GM23248 (cell line): ENCODE results near the gene S100A3.

ENCODE experiments used
- EZH2 ChIP-seq: fragments of 200-600 bp; sonication (generic); IDR thresholded peaks from 2 replicates; pipeline ENCODE4 v1.6.1; 2018; ENCODE audit warnings: antibody characterized with exemption, mild to moderate bottlenecking; ENCODE audit not compliant: insufficient read depth, poor library complexity, severe bottlenecking
- EZH2phosphoT487 ChIP-seq: fragments of 200-600 bp; sonication (generic); IDR thresholded peaks from 2 replicates; pipeline ENCODE4 v1.6.1; 2018; ENCODE audit warnings: antibody characterized with exemption, moderate library complexity, mild to moderate bottlenecking, low read depth; ENCODE audit not compliant: insufficient read depth

GRCh38 chr1:153519242-153519641 is 29.8 kb downstream of the S100A3 start:
- TF ChIP-seq EZH2phosphoT487 (no peak), EZH2 (no peak)
